HepG2 (cell line): Measurements from ENCODE around the gene AHSP. TPM values are rescaled to one million over a fixed set of nuclear protein-coding genes. Genes with fewer than 3 reads are reported as not detected.

Experiments
- IRX3 ChIP-seq: sonication (generic); formaldehyde crosslinking; IDR thresholded peaks from 2 replicates; pipeline ENCODE4 v1.8.1; 2023; ENCODE audit warnings: mild to moderate bottlenecking, low read depth, missing genetic modification reagents, borderline replicate concordance
- KLF6 ChIP-seq: IDR thresholded peaks from 2 replicates; pipeline ENCODE4 v1.8.0; 2016; ENCODE audit warnings: missing biosample characterization, missing genetic modification reagents
- PAXIP1 ChIP-seq: sonication (generic); formaldehyde crosslinking; conservative IDR thresholded peaks from 2 replicates; pipeline ENCODE4 v1.4.0; 2020; ENCODE audit warnings: mild to moderate bottlenecking, missing genetic modification reagents, moderate library complexity
- SMAD9 ChIP-seq: sonication (generic); formaldehyde crosslinking; IDR thresholded peaks from 2 replicates; pipeline ENCODE4 v1.5.1; 2020; ENCODE audit warnings: mild to moderate bottlenecking, missing genetic modification reagents
- ZNF253 ChIP-seq: sonication (generic); formaldehyde crosslinking; IDR thresholded peaks from 2 replicates; pipeline ENCODE4 v1.8.0; 2022; ENCODE audit warnings: mild to moderate bottlenecking, missing genetic modification reagents, borderline replicate concordance
- ZNF337 ChIP-seq: sonication (generic); formaldehyde crosslinking; IDR thresholded peaks from 2 replicates; pipeline ENCODE4 v1.5.1; 2020; ENCODE audit warnings: missing genetic modification reagents, low read depth, mild to moderate bottlenecking, borderline replicate concordance
- ZNF407 ChIP-seq: sonication (generic); formaldehyde crosslinking; IDR thresholded peaks from one replicate; pipeline ENCODE4 v1.5.1; 2020; ENCODE audit warnings: mild to moderate bottlenecking, missing genetic modification reagents; ENCODE audit errors: not compliant biosample characterization
- polyA plus RNA-seq, 8 experiments: library from polyadenylated mRNA; depleted of rRNA in 3 of 8; stranded (reverse) in 7 of 8; unstranded in 1 of 8; fragments of >200 nt; fragmentation: Illumina TruSeq in 4 of 8; extraction: Trizol in 4 of 8; gene quantifications; 2 replicates each; pipeline versions ENCODE4 v1.2.1 to v1.2.3, GENCODE V29; 2011 to 2016; ENCODE audit warnings: low read depth in 4 of 8, missing spikeins in 1 of 8, mixed read lengths in 1 of 8; ENCODE audit not compliant: insufficient read depth in 1 of 8
- total RNA-seq, 5 experiments: library from RNA; depleted of rRNA; stranded (reverse); fragments of >200 nt; fragmentation: Illumina TruSeq; extraction: Trizol; gene quantifications; 2 replicates each; pipeline ENCODE4 v1.2.3, GENCODE V29; 2016; ENCODE audit warnings: low read depth in 1 of 5

AHSP gene
- total and polyA plus RNA-seq, 2 of the 13 experiments (the other 11 are each of a cell fraction or from before 2014, with no cell fraction given), result not detected

DNA sequence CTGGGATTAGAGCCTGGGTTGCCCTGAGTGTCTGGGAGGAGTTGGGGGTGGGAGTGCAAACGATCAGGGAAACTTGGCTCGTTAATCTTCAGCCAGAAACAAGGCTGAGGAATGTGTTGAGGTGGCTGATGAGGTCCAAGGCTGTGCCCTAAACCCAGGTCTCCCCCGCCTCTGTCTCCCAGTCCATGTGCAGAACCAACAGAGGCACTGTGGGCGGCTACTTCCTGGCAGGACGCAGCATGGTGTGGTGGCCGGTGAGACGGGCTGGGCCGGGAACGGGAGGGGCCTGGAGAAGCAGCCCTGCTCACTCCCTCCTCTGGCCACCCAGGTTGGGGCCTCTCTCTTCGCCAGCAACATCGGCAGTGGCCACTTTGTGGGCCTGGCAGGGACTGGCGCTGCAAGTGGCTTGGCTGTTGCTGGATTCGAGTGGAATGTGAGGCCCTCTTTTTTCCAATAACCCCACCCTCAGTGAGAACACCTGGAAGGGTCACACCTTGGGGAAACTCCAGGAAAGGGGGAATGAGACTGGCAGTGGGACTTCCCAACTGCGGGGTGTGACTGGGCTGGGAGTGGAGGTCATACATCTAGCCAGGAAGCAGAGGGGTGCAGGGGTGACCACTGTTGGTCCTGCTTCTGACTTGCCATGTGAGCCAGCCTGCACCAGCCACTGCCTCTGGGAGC, 43.1 kb upstream of the AHSP start (continued):
- peak; percentile 44 for TF ChIP-seq ZNF407 (CRISPR knock-in tag)
- peak; percentile 77; the same call in 1 of the 2 replicates for TF ChIP-seq ZNF337
- 0 out of 2 replicates have a peak, but pooled peaks have one; percentile 51 for TF ChIP-seq KLF6 (CRISPR knock-in tag)
- TF ChIP-seq IRX3, result no peak
- TF ChIP-seq PAXIP1 (CRISPR knock-in tag), result peak; percentile 69
- no peak for TF ChIP-seq SMAD9 (CRISPR knock-in tag)
- TF ChIP-seq ZNF253 (CRISPR knock-in tag), result no peak
